Caco-2 (cell line): Measurements from ENCODE around the gene ABCC5. TPM values are rescaled to one million over a fixed set of nuclear protein-coding genes. Genes with fewer than 3 reads are reported as not detected.

Experiments
- BruUV-seq: library from RNA; stranded (reverse); fragments of 400-500 nt; replicated peaks from 2 replicates; lab custom pipeline; 2021; lab: Mats Ljungman, UMichigan
- CTCF ChIA-PET: fragments of 300-600 bp; sonication (Branson Sonifier 250); formaldehyde crosslinking; loops from one replicate; lab custom pipeline; 2022; ENCODE audit warnings: antibody characterized with exemption; lab: Charles Lee
- POLR2A ChIA-PET: fragments of 300-600 bp; sonication (Branson Sonifier 250); formaldehyde crosslinking; loops from one replicate; lab custom pipeline; 2022; ENCODE audit warnings: antibody characterized with exemption; lab: Charles Lee
- DNase-seq, 2 experiments: peaks; one replicate each; pipeline versions ENCODE4 v3.0.0 to v3.0.0-alpha.2; 2020 to 2022
- H3K27me3 ChIP-seq: replicated peaks from 2 replicates; pipeline ENCODE4 v1.6.0; 2011; ENCODE audit warnings: low read length; ENCODE audit not compliant: control insufficient read depth, insufficient read depth
- H3K36me3 ChIP-seq: 2 replicates; pipeline ENCODE4 v1.5.1; 2011; ENCODE audit warnings: low read length; ENCODE audit not compliant: control insufficient read depth, insufficient read depth
- H3K4me1 ChIP-seq: fragments of 250-450 bp; sonication (Bioruptor Pico); 2 replicates; pipeline ENCODE4 v1.5.1; 2020; ENCODE audit warnings: mild to moderate bottlenecking
- H3K4me3 ChIP-seq: 2 replicates; pipeline ENCODE4 v1.5.1; 2011; ENCODE audit warnings: low read depth, mild to moderate bottlenecking, control low read depth, low read length
- H3K9me3 ChIP-seq: fragments of 250-450 bp; sonication (Bioruptor Pico); 2 replicates; pipeline ENCODE4 v1.5.1; 2020; ENCODE audit warnings: mild to moderate bottlenecking, moderate library complexity
- H3K27ac Mint-ChIP-seq: one replicate; pipeline ENCODE4 v1.8.0; 2022; ENCODE audit warnings: mixed read lengths; ENCODE audit not compliant: unreplicated experiment
- H3K27me3 Mint-ChIP-seq: one replicate; pipeline ENCODE4 v1.8.0; 2022; ENCODE audit warnings: mixed read lengths; ENCODE audit not compliant: insufficient read depth, unreplicated experiment
- H3K36me3 Mint-ChIP-seq: one replicate; pipeline ENCODE4 v1.8.0; 2022; ENCODE audit warnings: mild to moderate bottlenecking, mixed read lengths; ENCODE audit not compliant: insufficient read depth, unreplicated experiment
- H3K4me1 Mint-ChIP-seq: one replicate; pipeline ENCODE4 v1.8.0; 2022; ENCODE audit warnings: low read depth, mixed read lengths; ENCODE audit not compliant: unreplicated experiment
- H3K4me3 Mint-ChIP-seq: one replicate; pipeline ENCODE4 v1.8.0; 2022; ENCODE audit warnings: mild to moderate bottlenecking, moderate library complexity, mixed read lengths; ENCODE audit not compliant: unreplicated experiment
- H3K9me3 Mint-ChIP-seq: one replicate; pipeline ENCODE4 v1.8.0; 2022; ENCODE audit warnings: mixed read lengths; ENCODE audit not compliant: unreplicated experiment
- CTCF ChIP-seq, 2 experiments: fragments of 200-600 bp in 1 of 2; IDR thresholded peaks; 1 replicate in 1 of 2; 2 replicates in 1 of 2; pipeline versions ENCODE4 v1.5.1 to v1.8.0; 2011 to 2022; ENCODE audit warnings: antibody characterized with exemption in 1 of 2, control low read depth in 1 of 2, inconsistent platforms in 1 of 2, low read depth in 1 of 2, low read length in 1 of 2, mild to moderate bottlenecking in 1 of 2, moderate library complexity in 1 of 2; ENCODE audit not compliant: insufficient read depth in 1 of 2, severe bottlenecking in 1 of 2, unreplicated experiment in 1 of 2
- intact Hi-C: fragments of 100-400 bp; cut with micrococcal nuclease; formaldehyde crosslinking; loops from one replicate; pipeline ENCODE4 v1.10.0; 2022; ENCODE audit not compliant: unreplicated experiment
- total RNA-seq: library from RNA; stranded (reverse); gene quantifications from 2 replicates; pipeline ENCODE4 v1.2.3, GENCODE V29; 2022

The ABCC5 gene
- total RNA-seq, 1 experiment from 2014 or later, result 21.3 TPM

- intact Hi-C loops, result no loop called here
- Histone ChIP-seq H3K9me3 (no peaks in the 10 kb centered on the region), H3K4me1 (no peaks in the 10 kb centered on the region), H3K36me3 (no peaks in the 10 kb centered on the region; the same call in 1 of the 2 replicates), H3K27me3 (no peaks in the 10 kb centered on the region), H3K4me3 (no peak overlapping the region)
- no peak overlapping the region for H3K4me3 Mint-ChIP-seq
- ChIA-PET CTCF (no interaction called here), POLR2A (no interaction called here)
- peaks cover 1% of the 10 kb centered on the region for H3K4me1 Mint-ChIP-seq
- H3K9me3 Mint-ChIP-seq, result no peaks in the 10 kb centered on the region
- DNase-seq, result no peak
- BruUV-seq, result no TSS peak
- H3K27me3 Mint-ChIP-seq, result no peaks in the 10 kb centered on the region
- no peak overlapping the region for H3K27ac Mint-ChIP-seq
- peaks cover 13% of the 10 kb centered on the region for H3K36me3 Mint-ChIP-seq
- TF ChIP-seq CTCF (IDR thresholded peaks at IDR 0.05; ENCODE audit: insufficient read depth in 1 of 2, low read depth in 1 of 2, low read length in 1 of 2, severe bottlenecking in 1 of 2, unreplicated experiment in 1 of 2), result no peak
Observed at GRCh38 chr3:183924543-183924942, 93.1 kb downstream of the ABCC5 start.

GRCh38 chr3:183922421-183922820 lies 95.3 kb downstream of the ABCC5 start:
- H3K4me1 ChIP-seq, result no peaks in the 10 kb centered on the region
- ChIA-PET CTCF (no interaction called here), POLR2A (no interaction called here)
- no peak for TF ChIP-seq CTCF (IDR thresholded peaks at IDR 0.05; ENCODE audit: insufficient read depth in 1 of 2, low read depth in 1 of 2, low read length in 1 of 2, severe bottlenecking in 1 of 2, unreplicated experiment in 1 of 2)
- H3K27me3 ChIP-seq, result no peaks in the 10 kb centered on the region
- DNase-seq, result no peak
- BruUV-seq, result no TSS peak
- Mint-ChIP-seq H3K36me3 (peaks cover 13% of the 10 kb centered on the region), H3K27ac (no peak overlapping the region), H3K4me1 (no peaks in the 10 kb centered on the region), H3K9me3 (no peaks in the 10 kb centered on the region), H3K4me3 (no peak overlapping the region), H3K27me3 (no peaks in the 10 kb centered on the region)
- intact Hi-C loops, result no loop called here
- H3K9me3 ChIP-seq, result no peaks in the 10 kb centered on the region
- H3K4me3 ChIP-seq, result no peak overlapping the region
- no peaks in the 10 kb centered on the region for H3K36me3 ChIP-seq

GRCh38 chr3:183921096-183921495 lies 96.6 kb downstream of the ABCC5 start:
- no TSS peak for BruUV-seq
- H3K36me3 ChIP-seq, result no peaks in the 10 kb centered on the region
- no peaks in the 10 kb centered on the region for H3K4me1 ChIP-seq
- Mint-ChIP-seq H3K36me3 (peaks cover 13% of the 10 kb centered on the region), H3K4me3 (no peak overlapping the region), H3K9me3 (no peaks in the 10 kb centered on the region), H3K4me1 (no peaks in the 10 kb centered on the region), H3K27ac (no peak overlapping the region), H3K27me3 (no peaks in the 10 kb centered on the region)
- TF ChIP-seq CTCF (IDR thresholded peaks at IDR 0.05; ENCODE audit: insufficient read depth in 1 of 2, low read depth in 1 of 2, low read length in 1 of 2, severe bottlenecking in 1 of 2, unreplicated experiment in 1 of 2), result no peak
- POLR2A ChIA-PET, result no interaction called here
- CTCF ChIA-PET, result no interaction called here
- intact Hi-C loops, result no loop called here
- no peak overlapping the region for H3K4me3 ChIP-seq
- DNase-seq, result no peak
- no peaks in the 10 kb centered on the region for H3K9me3 ChIP-seq
- no peaks in the 10 kb centered on the region for H3K27me3 ChIP-seq
